GM13977 (cell line): Measurements from ENCODE around the gene ZDHHC12.

Experiments
- DNase-seq: peaks from one replicate; pipeline ENCODE4 v3.0.0; 2012; ENCODE audit warnings: low spot score
- CTCF ChIP-seq: IDR thresholded peaks from 2 replicates; pipeline ENCODE4 v1.5.1; 2012; ENCODE audit warnings: mild to moderate bottlenecking, control low read depth; ENCODE audit not compliant: insufficient read depth; ENCODE audit errors: extremely low read depth, missing control alignments
- in situ Hi-C: fragments of 300-500 bp; cut with MboI; formaldehyde crosslinking; loops from one replicate; pipeline ENCODE4 v1.12.0; 2022; ENCODE audit warnings: low sequenced_read_pairs, low pct_unique_long_range_greater_than_20kb, mixed read lengths, inconsistent platforms; ENCODE audit not compliant: unreplicated experiment

Gene ZDHHC12

GRCh38 chr9:128750926-128751595 lies 27.1 kb upstream of the ZDHHC12 start:
- in situ Hi-C loops = no loop called here
- no peak for DNase-seq
- no peak for TF ChIP-seq CTCF

- DNase-seq = no peak
- in situ Hi-C loops = no loop called here
- no peak for TF ChIP-seq CTCF
Observed at GRCh38 chr9:128747241-128747640, 23.3 kb upstream of the ZDHHC12 start.

GRCh38 chr9:128743421-128743820 lies 19.5 kb upstream of the ZDHHC12 start:
- no peak for DNase-seq
- in situ Hi-C loops = no loop called here
- TF ChIP-seq CTCF = no peak

GRCh38 chr9:128742401-128742800 lies 18.5 kb upstream of the ZDHHC12 start:
- in situ Hi-C loops = no loop called here
- no peak for TF ChIP-seq CTCF
- no peak for DNase-seq

GRCh38 chr9:128735373-128735772 lies 11.4 kb upstream of the ZDHHC12 start:
- no peak for TF ChIP-seq CTCF
- in situ Hi-C loops = no loop called here
- no peak for DNase-seq

- no peak for DNase-seq
- in situ Hi-C loops = no loop called here
- peak; percentile 52 for TF ChIP-seq CTCF
Observed at GRCh38 chr9:128733256-128733655, 9.3 kb upstream of the ZDHHC12 start.
